ENCODE data around the gene PBXIP1. TPM values are rescaled to one million over a fixed set of nuclear protein-coding genes. Genes with fewer than 3 reads are reported as not detected.

The PBXIP1 gene
- total and polyA plus RNA-seq, 10 of the 15 experiments (the other 5 are each of a cell fraction or from before 2014, with no cell fraction given): 0.63 to 25.6 (median 15.4) TPM

- TF ChIP-seq ZBTB33 (IDR thresholded peaks at IDR 0.05): no peak
- no peak for TF ChIP-seq BHLHE40 (IDR thresholded peaks at IDR 0.05; ENCODE audit: borderline replicate concordance in 1 of 2, low read depth in 2 of 2, low read length in 1 of 2)
- no peak for TF ChIP-seq HDGF (IDR thresholded peaks at IDR 0.05)
- TF ChIP-seq SUZ12 (IDR thresholded peaks at IDR 0.05; ENCODE audit: unreplicated experiment): no peak
Observed at GRCh38 chr1:154935749-154936554, 19.9 kb downstream of the PBXIP1 start (continued).

GRCh38 chr1:154934358-154934948 lies 21.4 kb downstream of the PBXIP1 start:
- peaks cover 17% of the 10 kb centered on the region for H3K4me1 ChIP-seq (ENCODE audit: control insufficient read depth, insufficient read depth, low read length)
- peaks cover 41% of the 10 kb centered on the region for H3K79me2 ChIP-seq (ENCODE audit: control insufficient read depth, insufficient read depth, low read length)
- no peak overlapping the region for H3K9ac ChIP-seq (ENCODE audit: control insufficient read depth, insufficient read depth, low read length)
- in situ Hi-C loops (cut with MboI): no loop called here
- H4K20me1 ChIP-seq (ENCODE audit: control insufficient read depth, insufficient read depth): no peaks in the 10 kb centered on the region
- ATAC-seq: no peak
- no peak overlapping the region for H2AFZ ChIP-seq (ENCODE audit: control insufficient read depth, low read depth, low read length)
- no peak overlapping the region for H3K4me2 ChIP-seq (ENCODE audit: control insufficient read depth, insufficient read depth)
- H3K4me3 ChIP-seq: no peak overlapping the region
- no TSS peak for BruUV-seq (replicated peaks)
- intact Hi-C loops (cut with micrococcal nuclease; ENCODE audit: unreplicated experiment): no loop called here
- SMC1A ChIA-PET (ENCODE audit: uncharacterized antibody, unreplicated experiment): interaction anchor here (0.8 to 1.7 kb wide), 2 partner anchors 30 to 265 kb away, joined by 4 to 5 read pairs; no protein-coding TSS in a partner anchor
- FAIRE-seq: no peak
- no peaks in the 10 kb centered on the region for H3K27me3 ChIP-seq (replicated peaks in 1 of 2; ENCODE audit: control insufficient read depth in 2 of 2, insufficient read depth in 2 of 2, low read length in 1 of 2)
- no peaks in the 10 kb centered on the region for H3K9me3 ChIP-seq (replicated peaks; ENCODE audit: control insufficient read depth, insufficient read depth, low read length)
- no peak overlapping the region for H3K27ac ChIP-seq (ENCODE audit: control insufficient read depth, insufficient read depth)
- RAD21 ChIA-PET (ENCODE audit: unreplicated experiment): interaction anchor here (0.9 to 1.6 kb wide), 2 partner anchors 10 to 187 kb away, joined by 3 read pairs; no protein-coding TSS in a partner anchor
- POLR2A ChIA-PET: interaction anchor here (0.6 to 2.8 kb wide), 6 partner anchors 11 to 375 kb away, joined by 3 to 19 read pairs (median 5); no protein-coding TSS in a partner anchor
- WGBS (ENCODE audit: insufficient coverage, insufficient replicate concordance, low lambda C conversion rate, missing lambda C conversion rate): 99% methylated on average over 5 of the region's 5 CpGs
- CTCF ChIA-PET: interaction anchor here (0.6 to 2.2 kb wide), 2 partner anchors 56 to 61 kb away, joined by 3 to 8 read pairs; no protein-coding TSS in a partner anchor
- H3K36me3 ChIP-seq (ENCODE audit: control insufficient read depth in 2 of 2, insufficient read depth in 2 of 2, low read length in 1 of 2): peaks cover 0 to 6% of the 10 kb centered on the region in 2 experiments; a peak in 2 of 4 replicates
- DNase-seq (ENCODE audit: low read depth, low spot score): no peak
- no peak for TF ChIP-seq MTA3 (IDR thresholded peaks at IDR 0.05; ENCODE audit: borderline replicate concordance, low read length)
- TF ChIP-seq ATF7 (IDR thresholded peaks at IDR 0.05; ENCODE audit: low read depth): no peak
- no peak for TF ChIP-seq ATF3 (IDR thresholded peaks at IDR 0.05; ENCODE audit: borderline replicate concordance, extremely low read depth, low read depth, low read length)
- TF ChIP-seq GABPA (IDR thresholded peaks at IDR 0.05; ENCODE audit: low read depth): no peak
- TF ChIP-seq CTCF (IDR thresholded peaks at IDR 0.05 in 2 of 3, conservative IDR thresholded peaks at IDR 0.05 in 1 of 3; ENCODE audit: control insufficient read depth in 2 of 3, extremely low read depth in 1 of 3, insufficient read depth in 1 of 3, low read depth in 3 of 3, low read length in 3 of 3): no peak
- no peak for TF ChIP-seq RAD21 (IDR thresholded peaks at IDR 0.05; ENCODE audit: insufficient read depth, low read depth, low read length)
- no peak for TF ChIP-seq POLR2A (IDR thresholded peaks at IDR 0.05; ENCODE audit: low read depth, low read length)
- no peak for TF ChIP-seq ZNF592 (IDR thresholded peaks at IDR 0.05)
